ENCODE results near the gene FNTB.
A peak's percentile ranks its signal among the peaks of the same experiment; 100 is the strongest.
"Not testable (repeated sequence)": the region's sequence is repeated elsewhere in the genome, so short reads cannot be mapped to it uniquely, and the experiment has no call there.

FNTB gene

DNA sequence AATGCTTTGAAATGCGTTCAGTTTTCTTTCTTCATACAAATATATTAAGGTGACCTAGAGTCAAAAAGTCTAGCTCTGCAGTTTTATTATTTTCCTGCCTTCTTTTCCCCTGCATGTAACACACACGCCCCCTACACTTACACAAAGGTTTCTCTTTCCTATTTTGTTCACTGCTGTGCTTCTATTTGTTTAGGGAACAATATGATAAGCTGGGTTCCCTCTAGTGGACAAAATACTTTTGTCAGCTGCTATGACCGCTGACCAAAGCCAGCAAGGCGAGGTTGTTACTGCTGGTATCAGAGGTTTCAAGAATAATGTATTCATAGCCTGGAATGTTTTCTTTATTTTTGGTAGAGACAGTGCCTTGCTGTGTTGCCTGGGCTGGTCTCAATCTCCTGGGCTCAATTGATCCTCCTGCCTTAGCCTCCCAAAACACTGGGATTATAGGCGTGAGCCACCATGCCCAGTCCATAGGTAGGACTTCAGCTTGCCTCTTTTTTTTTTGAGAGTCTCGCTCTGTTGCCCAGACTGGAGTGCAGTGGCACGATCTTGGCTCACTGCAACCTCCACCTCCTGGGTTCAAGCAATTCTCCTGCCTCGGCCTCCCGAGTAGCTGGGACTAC lies 33.4 kb downstream of the FNTB start:
- peak; percentile 56 for DNase-seq

DNA sequence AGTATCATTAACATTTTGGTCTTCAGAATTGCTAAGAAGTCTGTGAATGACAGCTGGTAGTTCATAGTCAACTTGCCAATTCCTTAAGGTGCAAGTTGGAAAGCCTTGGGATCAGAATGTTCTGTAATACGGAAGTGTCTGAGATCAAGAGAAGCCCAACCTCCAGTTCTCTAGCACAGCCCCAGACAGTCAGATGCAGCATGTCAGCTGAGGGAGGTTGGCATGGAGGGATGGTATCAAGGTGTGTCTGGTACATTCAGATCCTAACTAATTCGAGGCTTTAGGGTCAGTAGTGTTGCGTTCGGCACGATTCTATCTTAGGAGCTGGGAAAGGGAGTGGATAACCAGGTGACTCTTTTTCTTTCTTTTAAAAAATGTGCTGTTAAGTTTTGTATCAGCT lies 38.3 kb downstream of the FNTB start:
- no peak for DNase-seq

DNA sequence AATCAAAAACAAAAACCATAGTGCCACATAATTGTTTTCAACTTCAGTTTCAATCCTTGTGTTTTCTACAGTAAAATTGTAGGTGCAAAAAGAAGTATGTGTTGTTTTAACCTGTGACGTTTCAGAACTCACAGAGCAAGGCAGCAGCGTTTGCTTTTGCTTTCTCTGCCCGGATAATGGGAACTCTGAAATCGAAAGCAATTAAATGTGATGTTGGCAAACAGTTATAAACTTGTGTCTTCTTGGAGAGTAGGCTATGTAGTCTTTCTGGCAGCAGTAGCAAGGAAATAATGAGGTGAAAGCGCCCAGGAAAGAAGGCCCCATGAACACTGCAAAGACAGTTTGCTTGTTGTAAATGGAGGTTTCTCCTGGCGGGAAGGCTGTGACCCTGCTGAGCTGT lies 39.1 kb downstream of the FNTB start:
- no peak for DNase-seq

DNA sequence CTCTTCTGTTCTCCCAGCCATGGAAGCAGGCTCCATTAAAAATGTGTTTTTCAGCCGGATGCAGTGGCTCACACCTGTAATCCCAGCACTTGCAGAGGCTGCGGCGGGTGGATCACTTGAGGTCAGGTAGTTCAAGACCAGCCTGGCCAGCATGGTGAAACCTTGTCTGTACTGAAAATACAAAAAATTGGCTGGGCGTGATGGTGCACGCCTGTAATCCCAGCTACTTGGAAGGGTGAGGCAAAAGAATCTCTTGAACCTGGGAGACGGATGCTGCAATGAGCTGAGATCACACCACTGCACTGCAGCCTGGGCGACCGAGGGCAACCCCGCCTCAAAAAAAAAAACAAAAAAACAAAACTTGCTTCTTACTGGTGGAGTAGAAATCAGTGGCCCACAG lies 39.8 kb downstream of the FNTB start:
- DNase-seq = no peak

DNA sequence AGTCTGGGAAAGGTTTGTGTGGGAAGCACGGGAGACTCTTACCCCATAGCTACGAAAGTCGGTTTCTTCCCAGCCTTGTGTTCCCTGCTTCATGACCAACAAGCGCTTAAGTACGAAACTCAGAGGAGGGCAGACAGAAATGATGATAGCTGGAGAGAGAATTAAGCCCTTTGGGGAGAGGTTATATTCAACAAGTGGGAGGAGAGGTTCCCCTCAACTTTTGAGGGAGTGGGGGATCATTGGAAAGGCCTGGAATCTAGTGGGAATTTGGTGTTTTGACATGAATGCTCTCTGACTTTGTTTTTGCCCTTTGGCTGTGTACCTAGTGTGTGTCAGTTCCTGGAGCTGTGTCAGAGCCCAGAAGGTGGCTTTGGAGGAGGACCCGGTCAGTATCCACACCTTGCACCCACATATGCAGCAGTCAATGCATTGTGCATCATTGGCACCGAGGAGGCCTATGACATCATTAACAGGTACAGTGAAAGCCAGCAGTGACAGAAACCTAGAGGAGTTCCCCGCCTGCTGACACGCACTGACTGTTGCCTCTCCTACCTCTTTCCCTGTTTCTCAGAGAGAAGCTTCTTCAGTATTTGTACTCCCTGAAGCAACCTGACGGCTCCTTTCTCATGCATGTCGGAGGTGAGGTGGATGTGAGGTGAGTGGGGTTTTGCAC lies 40.6 kb downstream of the FNTB start:
- no peak for DNase-seq

DNA sequence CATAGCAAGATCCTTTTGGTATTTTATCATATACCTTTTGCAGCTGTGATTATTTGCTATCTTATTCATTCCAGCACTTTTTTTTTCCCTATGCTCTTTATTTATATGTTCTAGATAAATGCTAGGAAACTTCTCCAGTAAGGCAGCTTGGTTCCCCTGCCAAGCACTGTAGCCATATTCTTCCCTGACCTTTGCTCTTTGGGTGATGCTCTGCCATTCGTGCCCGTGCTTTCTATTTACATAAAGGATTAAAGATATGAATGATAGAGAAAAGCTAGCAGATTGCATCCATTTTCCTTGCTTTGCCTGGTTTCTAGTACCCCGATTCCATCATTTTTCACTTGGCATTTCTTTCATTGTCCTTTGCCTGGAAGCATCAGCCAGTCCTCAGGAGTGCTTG lies 42.2 kb downstream of the FNTB start:
- DNase-seq = no peak

DNA sequence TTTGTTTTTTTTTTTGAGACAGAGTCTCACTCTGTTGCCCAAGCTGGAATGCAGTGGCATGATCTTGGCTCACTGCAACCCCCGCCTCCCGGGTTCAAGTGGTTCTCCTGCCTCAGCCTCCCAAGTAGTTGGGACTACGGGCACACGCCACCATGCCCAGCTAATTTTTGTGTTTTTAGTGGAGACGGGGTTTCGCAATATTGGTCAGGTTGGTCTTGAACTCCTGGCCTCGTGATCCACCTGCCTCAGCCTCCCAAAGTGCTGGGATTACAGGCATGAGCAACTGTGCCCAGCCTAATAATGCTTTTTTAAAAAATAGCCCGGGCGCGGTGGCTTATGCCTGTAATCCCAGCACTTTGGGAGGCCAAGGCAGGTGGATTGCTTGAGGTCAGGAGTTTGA lies 44.6 kb downstream of the FNTB start:
- DNase-seq = not testable (repeated sequence)

DNA sequence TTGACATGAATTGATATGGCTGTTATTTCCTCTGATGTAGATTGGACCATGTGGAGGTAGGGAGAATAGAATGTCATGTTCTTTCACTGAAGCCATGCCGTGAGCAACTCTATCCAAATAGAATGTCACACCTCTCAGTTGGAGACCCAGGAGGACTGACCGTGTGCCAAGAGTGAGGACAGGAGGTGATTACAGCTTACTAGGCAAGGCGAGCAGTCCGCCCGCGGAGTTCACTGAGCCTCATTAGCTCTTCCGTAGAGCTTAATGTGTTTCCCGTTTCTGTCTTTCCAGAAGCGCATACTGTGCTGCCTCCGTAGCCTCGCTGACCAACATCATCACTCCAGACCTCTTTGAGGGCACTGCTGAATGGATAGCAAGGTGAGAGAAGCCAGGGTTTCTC lies 45.6 kb downstream of the FNTB start:
- no peak for DNase-seq

DNA sequence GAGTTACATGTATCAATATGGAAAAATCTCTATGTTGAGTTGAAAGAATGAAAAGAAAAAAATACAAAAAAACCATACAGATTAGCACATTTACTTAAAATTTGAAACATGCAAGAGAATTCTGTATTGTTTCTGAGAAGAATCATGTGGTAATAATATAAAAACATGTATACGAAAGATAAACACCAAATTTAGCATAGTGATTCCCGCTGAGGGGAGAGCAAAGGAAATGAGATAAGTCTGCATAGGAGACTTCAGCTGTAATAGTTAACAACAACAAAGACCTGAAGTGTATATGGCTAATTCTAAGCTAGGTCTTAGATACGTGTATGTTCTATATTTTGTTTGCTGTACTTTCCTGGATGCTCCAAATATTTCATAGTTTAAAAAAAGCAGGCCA lies 46.5 kb downstream of the FNTB start:
- DNase-seq = no peak

DNA sequence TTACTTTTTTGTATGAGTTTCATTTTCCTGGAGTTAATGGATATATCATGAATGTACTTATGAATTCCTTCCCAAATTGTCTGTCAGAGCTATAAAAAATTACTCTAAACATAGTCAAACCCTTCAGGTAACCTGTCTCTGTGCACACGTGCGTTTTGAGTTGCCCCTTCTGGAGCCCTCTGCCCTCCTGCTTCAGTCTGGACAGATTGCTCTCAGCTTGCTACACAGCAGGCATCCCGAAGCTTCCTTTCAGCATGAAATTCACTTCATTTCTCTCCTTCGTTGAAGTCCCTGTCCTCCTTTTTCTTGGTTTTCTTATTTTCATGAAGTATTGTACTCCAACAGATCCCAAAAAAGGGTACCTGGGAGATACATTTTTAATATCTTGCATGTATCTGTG lies 47.3 kb downstream of the FNTB start:
- no peak for DNase-seq

DNA sequence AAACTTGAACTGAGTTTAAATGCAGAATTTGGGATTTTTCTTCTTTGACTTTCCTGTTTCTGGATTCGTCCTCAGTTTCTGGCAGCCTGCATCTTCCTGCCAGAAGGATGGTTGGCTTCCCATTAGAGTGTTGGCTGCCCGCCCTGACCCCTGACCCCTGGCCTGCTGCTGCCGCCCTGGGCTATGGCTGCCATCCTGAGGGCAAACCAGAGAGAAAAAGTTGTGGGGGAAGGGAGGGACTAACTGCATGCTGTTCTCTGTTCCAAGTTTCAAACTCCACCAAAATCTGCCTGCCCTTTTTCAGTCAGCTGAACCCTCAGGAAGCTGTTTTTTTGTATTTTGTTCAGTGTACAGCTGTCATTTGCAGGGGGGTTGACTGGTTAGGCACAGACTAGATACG lies 48.4 kb downstream of the FNTB start:
- no peak for DNase-seq

DNA sequence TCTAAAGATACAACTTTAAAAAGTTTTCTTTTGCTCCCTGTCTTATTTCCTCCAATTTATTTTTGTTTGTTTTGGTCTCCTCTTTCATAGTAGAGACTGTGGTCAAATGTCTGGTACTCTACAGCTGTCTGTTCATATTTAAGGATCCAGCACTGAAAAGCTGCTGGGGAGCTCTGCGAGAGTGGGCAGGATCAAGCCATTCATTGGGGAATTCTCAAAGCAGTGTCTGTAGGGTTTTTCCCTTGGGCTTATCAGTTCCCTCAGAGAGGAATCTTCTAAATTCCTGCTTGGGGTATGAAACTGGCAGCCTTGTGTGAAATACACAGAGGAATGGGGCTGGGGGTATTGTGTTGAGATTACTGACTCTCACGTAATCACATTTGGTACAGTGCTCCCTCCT lies 52.3 kb downstream of the FNTB start:
- no peak for DNase-seq

DNA sequence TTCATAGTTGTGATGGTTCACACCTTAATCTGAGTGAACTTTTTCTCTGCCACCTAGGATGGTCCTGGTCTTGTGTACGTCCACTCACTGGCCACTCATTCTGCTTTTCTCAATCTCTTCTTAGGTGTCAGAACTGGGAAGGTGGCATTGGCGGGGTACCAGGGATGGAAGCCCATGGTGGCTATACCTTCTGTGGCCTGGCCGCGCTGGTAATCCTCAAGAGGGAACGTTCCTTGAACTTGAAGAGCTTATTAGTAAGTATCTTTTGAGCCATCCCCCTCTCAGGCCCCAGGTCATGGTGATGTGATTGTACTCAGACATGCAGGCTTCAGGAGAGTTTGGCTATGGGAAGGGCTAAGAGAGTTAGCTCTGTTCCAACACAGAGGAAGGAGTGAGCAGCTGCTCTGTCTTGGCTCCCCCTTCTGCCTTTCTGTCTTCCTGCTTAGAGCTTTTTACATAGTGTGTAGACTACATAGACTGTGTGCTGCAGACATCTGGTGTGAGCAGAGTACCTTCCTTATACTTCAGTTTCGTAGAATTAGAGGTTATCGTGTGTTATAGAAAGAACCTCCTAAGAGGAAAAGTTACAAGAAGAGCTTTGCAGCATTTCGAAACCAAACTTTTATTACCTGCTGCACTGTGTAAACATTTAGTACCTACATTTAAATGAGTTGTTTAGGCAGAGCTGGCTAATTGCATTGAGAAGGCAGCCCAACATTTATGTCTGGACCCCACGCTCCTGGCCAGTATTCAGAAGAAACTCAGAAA lies 54.2 kb downstream of the FNTB start:
- no peak for DNase-seq

DNA sequence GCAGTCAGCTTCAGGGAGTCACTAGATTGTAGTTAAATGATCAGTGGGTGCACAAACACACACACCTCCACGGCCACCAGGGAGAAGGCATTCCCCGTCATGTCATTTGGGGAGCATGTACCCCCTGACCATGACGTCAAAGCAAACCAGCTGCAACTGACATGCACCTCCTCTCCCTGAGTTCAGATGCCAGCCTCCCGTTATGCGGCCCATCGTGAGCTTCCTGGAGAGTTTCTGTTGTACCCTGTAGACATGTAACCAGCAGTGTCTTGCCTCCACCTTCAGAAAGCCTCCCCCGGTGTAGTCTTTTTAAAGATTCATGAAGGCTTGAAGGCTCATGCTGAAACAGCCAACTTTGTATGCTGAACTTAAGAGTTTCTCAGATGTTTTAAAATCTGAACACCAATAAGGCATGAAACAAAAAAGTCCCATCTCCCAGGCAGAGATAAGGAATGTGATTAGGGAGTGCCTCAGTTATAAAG lies 54.8 kb downstream of the FNTB start:
- DNase-seq = no peak

DNA sequence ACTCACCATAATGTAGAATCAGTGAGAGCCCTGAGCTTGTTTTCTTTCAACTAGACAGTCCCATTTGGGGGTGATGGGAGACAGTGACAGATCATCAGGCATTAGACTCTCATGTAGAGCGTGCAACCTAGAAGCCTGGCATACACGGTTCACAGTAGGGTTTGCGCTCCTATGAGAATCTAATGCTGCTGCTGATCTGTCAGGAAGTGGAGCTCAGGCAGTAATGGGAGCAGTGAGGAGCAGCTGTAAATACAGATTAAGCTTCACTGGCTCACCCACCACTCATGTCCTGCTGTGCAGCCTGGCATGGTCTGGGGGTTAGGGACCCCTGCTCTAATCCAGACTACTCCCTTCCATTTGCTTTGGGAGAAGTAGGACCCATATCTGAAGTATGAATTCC lies 55.6 kb downstream of the FNTB start:
- DNase-seq = no peak

DNA sequence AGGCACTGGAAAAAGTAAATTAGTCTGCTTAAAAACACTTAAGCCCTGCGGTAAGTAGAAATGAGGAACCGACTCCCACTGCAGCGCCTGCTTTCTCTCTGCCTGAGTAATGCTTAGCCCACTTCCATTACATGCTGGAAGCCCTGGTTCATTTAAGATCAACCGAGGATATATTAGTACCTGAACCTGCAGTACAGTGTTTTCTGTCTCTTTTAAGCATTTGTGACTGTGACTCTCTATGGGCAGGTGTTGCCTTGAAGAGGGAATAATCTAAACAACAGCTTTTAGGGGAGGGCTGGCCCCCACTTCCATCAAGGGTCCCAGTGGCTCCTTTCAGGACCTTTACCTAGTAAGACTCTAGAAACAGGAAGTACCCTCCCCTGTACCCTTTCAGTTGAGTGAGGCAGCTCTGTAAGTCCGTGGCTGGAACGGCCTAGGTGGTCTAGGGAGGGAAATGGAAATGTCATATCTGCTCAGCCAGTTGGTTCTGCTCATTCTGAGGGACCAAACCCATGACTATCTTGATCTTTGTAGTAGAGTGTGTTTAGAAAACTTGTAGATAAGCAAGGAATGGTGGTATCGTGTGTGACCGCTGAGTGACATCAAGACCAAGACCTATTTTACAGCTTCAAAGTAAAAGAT lies 56.2 kb downstream of the FNTB start:
- no peak for DNase-seq

DNA sequence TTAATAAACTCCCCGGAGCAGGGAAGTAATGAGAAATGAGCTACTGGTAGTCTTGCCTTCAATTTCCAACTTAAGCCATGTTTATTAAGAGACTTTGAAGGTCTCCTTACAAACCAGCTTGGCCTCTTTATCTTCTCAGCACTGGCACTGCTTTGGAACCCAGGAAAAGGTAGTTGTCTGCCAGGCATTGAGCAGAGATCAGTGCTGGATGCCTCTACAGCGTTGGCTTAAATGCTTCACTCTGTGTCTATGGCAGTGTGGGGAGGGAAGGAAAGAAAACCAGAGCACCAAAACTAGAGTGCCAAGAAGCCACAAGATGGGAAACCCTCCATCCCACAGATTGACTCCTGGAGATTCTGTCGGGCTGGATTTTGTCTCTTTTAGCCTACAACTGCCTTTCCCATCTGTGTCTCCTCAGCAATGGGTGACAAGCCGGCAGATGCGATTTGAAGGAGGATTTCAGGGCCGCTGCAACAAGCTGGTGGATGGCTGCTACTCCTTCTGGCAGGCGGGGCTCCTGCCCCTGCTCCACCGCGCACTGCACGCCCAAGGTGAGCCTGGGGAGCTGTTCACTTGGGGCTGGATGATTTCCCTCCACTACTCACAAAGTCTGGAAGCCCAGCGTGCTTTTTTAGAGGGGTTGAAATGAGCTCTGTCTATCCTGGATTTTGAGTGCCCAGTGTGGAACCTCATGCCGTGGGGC lies 57.3 kb downstream of the FNTB start:
- no peak for DNase-seq

DNA sequence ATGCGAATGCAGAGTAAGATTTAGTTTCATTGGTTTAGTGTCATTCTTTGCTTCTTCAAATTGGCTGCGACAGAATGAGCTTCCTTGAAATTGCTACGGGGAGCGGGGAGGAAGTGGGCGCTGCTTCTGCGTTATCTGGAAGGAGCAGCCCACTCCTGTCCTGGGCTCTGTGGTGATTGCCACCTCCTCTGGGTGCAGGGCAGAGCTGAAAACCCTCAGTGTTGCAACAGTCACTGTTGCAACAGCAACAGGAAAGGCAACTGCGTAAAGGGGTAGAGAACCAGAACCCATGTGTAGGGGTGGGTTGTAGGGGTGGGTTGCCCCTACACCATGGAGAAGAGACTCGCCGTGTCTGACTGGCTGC lies 57.9 kb downstream of the FNTB start:
- no peak for DNase-seq

DNA sequence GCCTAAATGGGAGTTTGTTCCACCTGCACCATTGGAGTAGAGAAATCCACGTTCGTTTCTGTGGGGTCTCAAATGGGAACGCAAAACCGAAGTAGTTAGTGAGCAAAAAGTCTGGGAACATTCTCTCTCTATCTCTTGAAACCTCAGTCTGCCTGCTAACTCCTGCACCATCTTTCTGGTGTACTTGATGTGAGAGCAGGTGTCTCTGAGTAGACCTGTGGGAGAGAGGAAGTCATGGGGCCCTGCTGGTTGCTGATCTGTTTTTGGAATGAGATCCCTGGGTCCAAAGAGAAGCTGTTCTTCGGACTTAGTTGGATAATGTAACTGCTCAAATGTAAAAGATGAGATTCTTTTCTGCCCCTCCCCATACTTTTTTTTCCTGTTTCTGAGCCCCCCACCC lies 58.3 kb downstream of the FNTB start:
- no peak for DNase-seq

DNA sequence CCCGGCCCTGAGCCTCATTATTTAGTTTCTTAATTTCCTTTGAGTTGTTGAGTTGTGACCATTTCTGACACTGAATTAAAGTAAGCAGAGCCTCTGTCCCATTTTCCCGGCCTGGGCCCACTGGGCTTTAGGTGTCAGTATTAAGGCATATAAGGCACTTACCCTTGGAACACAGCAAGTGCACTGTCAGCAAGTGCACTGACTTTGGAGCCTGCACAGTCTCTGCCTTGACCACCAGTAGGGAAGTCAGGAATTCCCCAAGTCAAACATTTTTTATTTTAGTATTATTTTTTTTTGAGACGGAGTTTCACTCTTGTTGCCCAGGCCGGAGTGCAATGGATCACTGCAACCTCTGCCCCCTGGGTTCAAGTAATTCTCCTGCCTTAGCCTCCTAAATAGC lies 59.0 kb downstream of the FNTB start:
- DNase-seq = no peak

DNA sequence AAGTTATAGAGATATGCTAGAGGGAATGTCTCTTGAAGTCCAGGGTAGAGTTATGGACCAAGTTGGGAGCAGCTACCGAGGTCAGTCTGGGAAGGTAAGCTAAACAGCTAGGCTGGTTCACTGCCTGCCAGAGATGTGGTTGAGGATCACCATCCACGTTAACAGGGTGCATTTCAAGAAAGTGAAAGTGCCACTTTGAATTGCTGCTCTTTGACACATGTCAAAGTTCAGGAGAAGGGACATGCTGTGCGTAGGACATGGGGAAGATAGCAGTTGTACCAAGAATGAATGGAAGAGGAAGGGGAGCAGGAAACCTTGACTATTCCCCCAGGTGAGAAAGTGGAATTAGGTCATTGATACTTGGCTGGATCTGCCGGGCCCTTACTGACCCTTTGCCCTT lies 66.1 kb downstream of the FNTB start:
- no peak for DNase-seq

DNA sequence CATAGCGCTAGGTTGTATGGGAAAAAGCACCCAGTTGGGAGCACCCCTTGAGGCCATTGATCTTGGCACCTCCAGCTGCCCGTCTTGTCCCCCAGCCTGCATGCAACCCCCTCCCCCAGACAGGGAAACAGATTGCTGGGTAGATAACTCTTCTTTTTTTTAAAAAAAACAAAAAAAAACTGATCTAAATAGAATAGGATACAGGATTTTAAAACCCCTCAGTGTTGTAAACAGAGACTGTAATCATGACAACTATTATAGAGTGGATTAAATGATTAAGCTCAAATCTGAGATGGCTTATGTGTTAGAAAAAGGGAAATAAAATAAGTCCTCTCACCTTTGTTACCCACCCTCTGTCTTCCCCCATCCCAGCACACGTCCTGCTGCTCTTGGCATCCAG lies 66.8 kb downstream of the FNTB start:
- no peak for DNase-seq

DNA sequence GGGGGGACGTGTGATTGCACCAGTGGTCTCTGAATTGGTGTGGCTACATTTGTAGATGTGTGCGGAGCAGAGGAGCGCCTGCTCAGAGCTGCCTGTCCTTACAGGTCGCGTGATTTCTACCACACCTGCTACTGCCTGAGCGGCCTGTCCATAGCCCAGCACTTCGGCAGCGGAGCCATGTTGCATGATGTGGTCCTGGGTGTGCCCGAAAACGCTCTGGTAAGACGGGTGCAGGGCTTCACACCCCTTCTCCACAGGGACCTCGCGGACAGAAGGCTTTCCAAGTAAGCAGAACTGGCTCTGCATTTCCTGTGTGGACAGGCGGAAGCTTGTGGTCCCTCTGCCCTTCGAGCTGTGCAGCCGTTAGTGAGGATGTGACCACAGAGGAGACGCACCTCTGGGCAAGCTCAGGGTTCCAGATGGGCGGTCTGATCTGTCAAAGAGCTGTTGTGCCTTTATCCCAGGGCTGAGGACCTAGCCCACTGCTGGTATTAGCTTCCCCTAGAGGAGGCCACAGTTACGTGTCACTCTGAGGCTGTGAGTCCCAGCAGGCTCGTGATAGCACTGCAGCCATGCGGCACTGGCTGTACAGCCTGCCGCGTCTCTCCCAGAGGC lies 67.9 kb downstream of the FNTB start:
- no peak for DNase-seq

Measured in amniotic stem cell (primary cell).